Stimulated activated CD4-positive, alpha-beta T cell treated with anti-CD3 and anti-CD28 coated beads, Interleukin-1b, Interleukin-23, amount 100 ng/mL, for 1 hour (primary cell): Measurements from ENCODE around the gene PAPPA.

Experiments
- DNase-seq, 2 donors: peaks; one replicate each; pipeline ENCODE4 v3.0.0-alpha.2; 2020; ENCODE audit warnings: low read depth in 2 of 2

The PAPPA gene

GRCh38 chr9:116276196-116276493 is 122.6 kb downstream of the PAPPA start:
- DNase-seq: no peak

GRCh38 chr9:116276651-116277121 is 123.1 kb downstream of the PAPPA start:
- no peak for DNase-seq

GRCh38 chr9:116278326-116278725 is 124.7 kb downstream of the PAPPA start:
- no peak for DNase-seq

GRCh38 chr9:116279230-116279629 is 125.6 kb downstream of the PAPPA start:
- DNase-seq: no peak

GRCh38 chr9:116280529-116280928 is 126.9 kb downstream of the PAPPA start:
- DNase-seq: no peak

GRCh38 chr9:116282597-116282996 is 129.0 kb downstream of the PAPPA start:
- no peak for DNase-seq

- no peak for DNase-seq
These were observed 130.9 kb downstream of the PAPPA start for GRCh38 chr9:116284518-116284917.

- DNase-seq: no peak
These were observed 131.7 kb downstream of the PAPPA start for GRCh38 chr9:116285320-116285719.

- DNase-seq: no peak
These were observed 132.7 kb downstream of the PAPPA start for GRCh38 chr9:116286297-116286696.

- DNase-seq: no peak
These were observed 134.1 kb downstream of the PAPPA start for GRCh38 chr9:116287721-116288120.

- DNase-seq: no peak
These were observed 135.1 kb downstream of the PAPPA start for GRCh38 chr9:116288658-116289057.

- DNase-seq: no peak
These were observed 143.8 kb downstream of the PAPPA start for GRCh38 chr9:116297346-116297745.

GRCh38 chr9:116298249-116298648 is 144.7 kb downstream of the PAPPA start:
- no peak for DNase-seq

GRCh38 chr9:116298878-116299391 is 145.3 kb downstream of the PAPPA start:
- no peak for DNase-seq

GRCh38 chr9:116300360-116300870 is 146.8 kb downstream of the PAPPA start:
- DNase-seq: no peak

GRCh38 chr9:116303270-116303669 is 149.7 kb downstream of the PAPPA start:
- no peak for DNase-seq

- no peak for DNase-seq
These were observed 150.4 kb downstream of the PAPPA start for GRCh38 chr9:116303886-116304538.

GRCh38 chr9:116304761-116305160 is 151.2 kb downstream of the PAPPA start:
- DNase-seq: no peak

GRCh38 chr9:116308076-116308475 is 154.5 kb downstream of the PAPPA start:
- DNase-seq: no peak

- DNase-seq: no peak
These were observed 156.5 kb downstream of the PAPPA start for GRCh38 chr9:116309900-116310611.

GRCh38 chr9:116312221-116312620 is 158.6 kb downstream of the PAPPA start:
- no peak for DNase-seq

GRCh38 chr9:116313638-116314037 is 160.0 kb downstream of the PAPPA start:
- DNase-seq: no peak

GRCh38 chr9:116316246-116316645 is 162.7 kb downstream of the PAPPA start:
- no peak for DNase-seq
